Neural cell (in vitro differentiated cells): ENCODE measurements around the gene STARD10. TPM values are rescaled to one million over a fixed set of nuclear protein-coding genes. Genes with fewer than 3 reads are reported as not detected.

Experiments
- H2AFZ ChIP-seq: fragments of 200-600, 300-800 bp; sonication (generic), shearing (Covaris generic); 2 replicates; pipeline ENCODE4 v1.6.0; 2014; ENCODE audit warnings: low read depth, mild to moderate bottlenecking, antibody characterized with exemption, low read length, moderate library complexity
- H3F3A ChIP-seq: fragments of 200-600 bp; shearing (Covaris generic); 2 replicates; pipeline ENCODE4 v1.6.1; 2016; ENCODE audit warnings: mild to moderate bottlenecking, moderate library complexity, mixed read lengths, antibody characterized with exemption, low read length; ENCODE audit not compliant: insufficient read depth, poor library complexity, severe bottlenecking
- H3K27ac ChIP-seq: fragments of 200-600, 300-800 bp; sonication (generic), shearing (Covaris generic); 2 replicates; pipeline ENCODE4 v1.5.1; 2014; ENCODE audit warnings: mild to moderate bottlenecking, low read length, moderate library complexity
- H3K27me3 ChIP-seq: fragments of 300-800, 200-600 bp; sonication (generic), shearing (Covaris generic); 2 replicates; pipeline ENCODE4 v1.6.0; 2014; ENCODE audit warnings: mild to moderate bottlenecking, low read depth, low read length, moderate library complexity; ENCODE audit not compliant: insufficient read depth
- H3K36me3 ChIP-seq: fragments of 300-800, 200-600 bp; sonication (generic), shearing (Covaris generic); 2 replicates; pipeline ENCODE4 v1.5.1; 2014; ENCODE audit warnings: mild to moderate bottlenecking, antibody characterized with exemption, low read length, moderate library complexity; ENCODE audit not compliant: insufficient read depth
- H3K4me2 ChIP-seq: fragments of 300-800, 200-600 bp; sonication (generic), shearing (Covaris generic); 2 replicates; pipeline ENCODE4 v1.6.0; 2014; ENCODE audit warnings: mild to moderate bottlenecking, low read length
- H3K4me3 ChIP-seq: fragments of 300-800, 200-600 bp; sonication (generic), shearing (Covaris generic); 2 replicates; pipeline ENCODE4 v1.5.1; 2014; ENCODE audit warnings: mild to moderate bottlenecking, low read length, moderate library complexity
- H3K79me2 ChIP-seq: fragments of 200-600 bp; shearing (Covaris generic); replicated peaks from 2 replicates; pipeline ENCODE4 v1.6.0; 2014; ENCODE audit warnings: mild to moderate bottlenecking, low read length, moderate library complexity; ENCODE audit not compliant: insufficient read depth
- H3K9ac ChIP-seq: fragments of 300-800, 200-600 bp; sonication (generic), shearing (Covaris generic); 2 replicates; pipeline ENCODE4 v1.6.1; 2016; ENCODE audit warnings: mild to moderate bottlenecking, low read length, mixed read lengths
- H3K9me2 ChIP-seq: fragments of 200-600 bp; shearing (Covaris generic); 2 replicates; pipeline ENCODE4 v1.6.1; 2016; ENCODE audit warnings: mild to moderate bottlenecking, low read length, mixed read lengths; ENCODE audit not compliant: insufficient read depth
- H3K9me3 ChIP-seq: fragments of 200-600, 300-800 bp; sonication (generic), shearing (Covaris generic); 2 replicates; pipeline ENCODE4 v1.6.1; 2016; ENCODE audit warnings: mild to moderate bottlenecking, mixed run types, low read length, moderate library complexity, mixed read lengths
- H4K20me1 ChIP-seq: fragments of 200-600 bp; shearing (Covaris generic); 2 replicates; pipeline ENCODE4 v1.6.1; 2016; ENCODE audit warnings: mild to moderate bottlenecking, mixed run types; ENCODE audit not compliant: insufficient read depth
- CTCF ChIP-seq: fragments of 450-650 bp; IDR thresholded peaks from 2 replicates; pipeline ENCODE4 v1.5.1; 2014; ENCODE audit warnings: antibody characterized with exemption, mild to moderate bottlenecking, moderate library complexity; ENCODE audit not compliant: poor library complexity, severe bottlenecking
- EP300 ChIP-seq: fragments of 450-650 bp; conservative IDR thresholded peaks from 2 replicates; pipeline ENCODE4 v1.6.1; 2014; ENCODE audit warnings: antibody characterized with exemption, mild to moderate bottlenecking, moderate library complexity; ENCODE audit not compliant: poor library complexity, severe bottlenecking
- EZH2 ChIP-seq: fragments of 200-600, 300-800 bp; shearing (Covaris generic), sonication (generic); IDR thresholded peaks from 2 replicates; pipeline ENCODE4 v1.6.1; 2014; ENCODE audit warnings: antibody characterized with exemption, low read length, borderline replicate concordance, mild to moderate bottlenecking; ENCODE audit not compliant: insufficient read depth, poor library complexity, severe bottlenecking
- MXI1 ChIP-seq: fragments of 450-650 bp; conservative IDR thresholded peaks from 2 replicates; pipeline ENCODE4 v1.6.1; 2014; ENCODE audit warnings: antibody characterized with exemption, mild to moderate bottlenecking; ENCODE audit not compliant: poor library complexity, severe bottlenecking
- POLR2AphosphoS5 ChIP-seq: IDR thresholded peaks from 2 replicates; pipeline ENCODE4 v1.6.1; 2012
- RAD21 ChIP-seq: fragments of 450-650 bp; conservative IDR thresholded peaks from 2 replicates; pipeline ENCODE4 v1.6.1; 2014; ENCODE audit warnings: antibody characterized with exemption, mild to moderate bottlenecking, moderate library complexity
- SMC3 ChIP-seq: fragments of 450-650 bp; conservative IDR thresholded peaks from 2 replicates; pipeline ENCODE4 v1.6.1; 2014; ENCODE audit warnings: antibody characterized with exemption, mild to moderate bottlenecking, moderate library complexity; ENCODE audit not compliant: poor library complexity
- TAF1 ChIP-seq: IDR thresholded peaks from 2 replicates; pipeline ENCODE4 v1.6.1; 2012; ENCODE audit warnings: low read depth
- polyA plus RNA-seq: library from polyadenylated mRNA; depleted of rRNA; stranded (reverse); fragments of >200 nt; gene quantifications from 2 replicates; pipeline ENCODE4 v1.2.3, GENCODE V29; 2014
- TF ChIP-seq, protein P1 (sequence below): IDR thresholded peaks from 2 replicates; pipeline ENCODE4 v1.6.1; 2012; ENCODE audit warnings: borderline replicate concordance

STARD10 gene
- polyA plus RNA-seq, 1 donor from 2014 or later = 29.0 TPM

- no peaks in the 10 kb centered on the region for H3F3A ChIP-seq
- no peak overlapping the region for H3K9ac ChIP-seq
- no peak overlapping the region for H3K4me3 ChIP-seq
- H3K27me3 ChIP-seq = no peaks in the 10 kb centered on the region
- no peak overlapping the region for H3K4me2 ChIP-seq
- no peaks in the 10 kb centered on the region for H3K79me2 ChIP-seq
- H4K20me1 ChIP-seq = no peaks in the 10 kb centered on the region
- H3K36me3 ChIP-seq = no peaks in the 10 kb centered on the region
- no peak overlapping the region for H3K27ac ChIP-seq
- H3K9me3 ChIP-seq = no peaks in the 10 kb centered on the region
- H3K9me2 ChIP-seq = no peaks in the 10 kb centered on the region
- H2AFZ ChIP-seq = no peak overlapping the region
- TF ChIP-seq EZH2 (no peak), EP300 (no peak), POLR2AphosphoS5 (no peak), TAF1 (no peak), RAD21 (no peak), SMC3 (no peak), MXI1 (no peak), CTCF (no peak)
- TF ChIP-seq, protein P1, sequence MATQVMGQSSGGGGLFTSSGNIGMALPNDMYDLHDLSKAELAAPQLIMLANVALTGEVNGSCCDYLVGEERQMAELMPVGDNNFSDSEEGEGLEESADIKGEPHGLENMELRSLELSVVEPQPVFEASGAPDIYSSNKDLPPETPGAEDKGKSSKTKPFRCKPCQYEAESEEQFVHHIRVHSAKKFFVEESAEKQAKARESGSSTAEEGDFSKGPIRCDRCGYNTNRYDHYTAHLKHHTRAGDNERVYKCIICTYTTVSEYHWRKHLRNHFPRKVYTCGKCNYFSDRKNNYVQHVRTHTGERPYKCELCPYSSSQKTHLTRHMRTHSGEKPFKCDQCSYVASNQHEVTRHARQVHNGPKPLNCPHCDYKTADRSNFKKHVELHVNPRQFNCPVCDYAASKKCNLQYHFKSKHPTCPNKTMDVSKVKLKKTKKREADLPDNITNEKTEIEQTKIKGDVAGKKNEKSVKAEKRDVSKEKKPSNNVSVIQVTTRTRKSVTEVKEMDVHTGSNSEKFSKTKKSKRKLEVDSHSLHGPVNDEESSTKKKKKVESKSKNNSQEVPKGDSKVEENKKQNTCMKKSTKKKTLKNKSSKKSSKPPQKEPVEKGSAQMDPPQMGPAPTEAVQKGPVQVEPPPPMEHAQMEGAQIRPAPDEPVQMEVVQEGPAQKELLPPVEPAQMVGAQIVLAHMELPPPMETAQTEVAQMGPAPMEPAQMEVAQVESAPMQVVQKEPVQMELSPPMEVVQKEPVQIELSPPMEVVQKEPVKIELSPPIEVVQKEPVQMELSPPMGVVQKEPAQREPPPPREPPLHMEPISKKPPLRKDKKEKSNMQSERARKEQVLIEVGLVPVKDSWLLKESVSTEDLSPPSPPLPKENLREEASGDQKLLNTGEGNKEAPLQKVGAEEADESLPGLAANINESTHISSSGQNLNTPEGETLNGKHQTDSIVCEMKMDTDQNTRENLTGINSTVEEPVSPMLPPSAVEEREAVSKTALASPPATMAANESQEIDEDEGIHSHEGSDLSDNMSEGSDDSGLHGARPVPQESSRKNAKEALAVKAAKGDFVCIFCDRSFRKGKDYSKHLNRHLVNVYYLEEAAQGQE = no peak
Observed at GRCh38 chr11:72833811-72834493, 40.1 kb upstream of the STARD10 start.

DNA sequence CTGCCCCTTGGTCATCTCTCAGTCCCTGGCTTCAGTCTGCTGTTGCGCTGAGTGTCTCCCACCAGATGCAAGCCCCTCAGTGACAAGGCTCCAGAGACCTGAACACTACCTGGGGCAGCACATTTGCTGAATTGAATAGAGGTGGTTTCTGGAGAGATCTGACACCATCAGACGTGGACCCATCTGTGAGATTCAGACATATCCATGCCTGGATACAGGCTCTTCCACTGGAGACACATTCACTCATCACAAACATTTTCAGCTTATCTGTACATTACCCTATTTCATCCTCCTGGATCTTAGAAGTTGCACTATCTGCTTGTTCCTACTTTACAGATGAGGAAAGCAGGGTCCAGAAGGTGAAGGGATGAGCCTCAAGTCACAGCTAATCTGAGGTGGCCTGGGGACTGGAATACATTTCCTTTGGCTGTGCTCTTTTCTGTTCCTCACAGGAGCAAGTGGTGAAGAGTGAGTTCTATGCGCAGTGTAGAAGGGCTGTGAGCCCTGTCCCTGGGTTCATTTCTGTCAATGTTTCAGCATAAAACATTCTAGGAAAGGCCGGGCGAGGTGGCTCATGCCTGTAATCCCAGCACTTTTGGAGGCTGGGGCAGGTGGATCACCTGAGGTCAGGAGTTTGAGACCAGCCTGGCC lies 39.4 kb upstream of the STARD10 start:
- no peak overlapping the region for H2AFZ ChIP-seq
- H3K27ac ChIP-seq = no peak overlapping the region
- H3K4me3 ChIP-seq = no peak overlapping the region
- no peaks in the 10 kb centered on the region for H3K36me3 ChIP-seq
- no peaks in the 10 kb centered on the region for H4K20me1 ChIP-seq
- H3K9me3 ChIP-seq = no peaks in the 10 kb centered on the region
- TF ChIP-seq EZH2 (no peak), POLR2AphosphoS5 (no peak), TAF1 (no peak), EP300 (no peak), MXI1 (no peak), CTCF (no peak), RAD21 (no peak), SMC3 (no peak)
- TF ChIP-seq, protein P1 = no peak
- no peak overlapping the region for H3K4me2 ChIP-seq
- H3F3A ChIP-seq = no peaks in the 10 kb centered on the region
- H3K9me2 ChIP-seq = no peaks in the 10 kb centered on the region
- no peaks in the 10 kb centered on the region for H3K27me3 ChIP-seq
- no peak overlapping the region for H3K9ac ChIP-seq
- no peaks in the 10 kb centered on the region for H3K79me2 ChIP-seq
